NCI-H1436 treated with DMSO at 0.1 percent for 48 hours (cell line): ENCODE results near the gene INTS14.

Experiments
- DNase-seq: peaks from one replicate; lab custom pipeline; 2025; lab: John Stamatoyannopoulos, UW

The INTS14 gene

DNA sequence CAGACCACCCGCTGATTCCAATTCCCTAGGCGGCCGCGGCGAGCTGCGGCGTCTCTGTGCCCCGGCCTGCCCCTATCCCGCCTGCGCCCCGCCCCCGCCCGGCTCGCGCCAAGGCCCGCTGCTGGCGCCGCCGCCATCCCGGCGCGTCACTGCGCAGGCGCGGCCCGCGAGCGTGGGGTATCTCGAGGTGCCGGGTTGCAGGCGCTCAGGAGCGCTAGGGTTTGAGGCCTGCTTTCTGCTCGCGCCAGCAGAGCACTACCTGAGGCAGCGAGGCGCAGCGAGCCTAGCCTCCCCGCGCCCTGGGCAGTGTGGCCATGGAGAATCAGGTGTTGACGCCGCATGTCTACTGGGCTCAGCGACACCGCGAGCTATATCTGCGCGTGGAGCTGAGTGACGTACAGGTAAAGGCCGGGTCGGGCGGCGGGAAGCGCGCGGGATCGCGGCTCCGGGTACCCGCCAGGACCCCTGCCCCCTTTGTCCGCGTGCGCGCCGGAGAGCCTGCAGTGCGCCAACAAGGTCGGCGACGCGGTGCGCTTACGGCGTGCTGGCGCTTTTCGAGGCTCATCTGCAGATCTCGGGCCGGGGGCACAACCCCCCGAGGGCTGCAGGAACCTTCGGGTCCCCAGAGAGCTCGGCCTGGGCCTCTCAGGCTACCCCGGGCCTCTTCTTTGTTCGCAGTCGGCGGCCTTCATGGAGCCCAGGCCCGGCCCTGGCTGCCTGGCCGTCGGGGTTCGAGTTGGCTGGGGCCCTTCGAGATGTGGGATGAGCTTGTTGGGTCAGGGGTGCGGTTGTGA is 80.4 kb downstream of the INTS14 start, which contains the start of gene HACD3:
Gene HACD3, plus strand, starts transcription at position 146 of the 794 bp plus-strand sequence. Its CDS starts 169 bp downstream, at position 315.
- DNase-seq, result no peak

DNA sequence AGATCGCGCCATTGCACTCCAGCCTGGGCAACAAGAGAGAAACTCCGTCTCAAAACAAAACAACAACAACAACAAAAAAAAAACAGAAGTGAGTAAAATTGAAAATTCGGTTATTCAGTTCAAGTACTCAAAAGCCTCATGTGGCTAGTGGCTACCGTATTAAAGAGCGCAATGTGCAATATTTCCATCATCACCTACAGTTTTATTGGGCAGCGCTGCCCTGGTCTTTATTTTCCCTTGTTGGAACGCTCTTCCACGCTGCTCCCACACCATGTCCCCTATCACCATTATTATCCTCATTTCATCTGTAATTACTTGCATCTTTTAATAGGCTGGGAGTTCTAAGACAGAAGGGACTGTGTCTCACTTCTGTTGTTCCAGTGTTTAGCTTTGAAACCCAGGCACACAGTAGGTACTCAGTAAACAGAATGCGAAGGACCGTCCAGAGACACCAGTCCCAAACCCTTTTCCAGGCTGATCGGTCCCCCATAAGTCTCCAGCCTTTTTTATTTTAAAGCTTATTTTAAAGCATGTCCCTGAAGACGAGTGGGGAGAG is 81.1 kb downstream of the INTS14 start:
- DNase-seq, result no peak
